Keratinocyte (primary cell): ENCODE measurements around the gene PTOV1.

Experiments
- CTCF ChIP-seq, 3 experiments: IDR thresholded peaks in 1 of 3; conservative IDR thresholded peaks in 1 of 3; optimal IDR thresholded peaks in 1 of 3; 2 replicates in 2 of 3; 3 replicates in 1 of 3; pipeline versions ENCODE3 to v1.5.1; 2011; ENCODE audit warnings: low read length in 3 of 3, mild to moderate bottlenecking in 3 of 3, moderate library complexity in 2 of 3, control low read depth in 1 of 3, inconsistent platforms in 1 of 3; ENCODE audit not compliant: insufficient read depth in 2 of 3; ENCODE audit errors: extremely low read depth in 1 of 3
- EZH2 ChIP-seq: IDR thresholded peaks from one replicate; pipeline ENCODE4 v1.6.1; 2012; ENCODE audit warnings: inconsistent platforms, mild to moderate bottlenecking, low read length, moderate library complexity

GRCh38 chr19:49873129-49873521 is 22.2 kb downstream of the PTOV1 start:
- no peak for TF ChIP-seq EZH2
- TF ChIP-seq CTCF (optimal IDR thresholded peaks at IDR 0.05 in 1 of 3, IDR thresholded peaks at IDR 0.05 in 1 of 3, conservative IDR thresholded peaks at IDR 0.05 in 1 of 3; ENCODE audit: extremely low read depth in 1 of 3, insufficient read depth in 2 of 3, low read length in 3 of 3): no peak
